Subcutaneous abdominal adipose tissue (tissue), 5 donors: ENCODE data around the gene MITF.

Source experiments
- H3K27ac ChIP-seq: one replicate; pipeline ENCODE4 v1.7.0; 2013; ENCODE audit warnings: low read depth, mild to moderate bottlenecking, inconsistent platforms, low read length, moderate library complexity
- H3K27me3 ChIP-seq, 5 donors: one replicate each; pipeline ENCODE4 v1.7.0; 2013; ENCODE audit warnings: low read length in 5 of 5, inconsistent platforms in 1 of 5; ENCODE audit not compliant: control insufficient read depth in 5 of 5, insufficient read depth in 4 of 5
- H3K36me3 ChIP-seq, 5 donors: one replicate each; pipeline ENCODE4 v1.7.0; 2013; ENCODE audit warnings: low read length in 5 of 5; ENCODE audit not compliant: control insufficient read depth in 5 of 5, insufficient read depth in 5 of 5
- H3K4me1 ChIP-seq, 5 donors: one replicate each; pipeline ENCODE4 v1.7.0; 2013; ENCODE audit warnings: low read length in 5 of 5, mild to moderate bottlenecking in 3 of 5, moderate library complexity in 1 of 5; ENCODE audit not compliant: control insufficient read depth in 5 of 5, insufficient read depth in 5 of 5
- H3K4me3 ChIP-seq, 5 donors: one replicate each; pipeline ENCODE4 v1.7.0; 2013; ENCODE audit warnings: low read length in 5 of 5, low read depth in 1 of 5
- H3K9ac ChIP-seq, 5 donors: one replicate each; pipeline ENCODE4 v1.7.0; 2013; ENCODE audit warnings: low read length in 5 of 5, mild to moderate bottlenecking in 4 of 5, moderate library complexity in 3 of 5
- H3K9me3 ChIP-seq, 5 donors: one replicate each; pipeline ENCODE4 v1.7.0; 2013; ENCODE audit warnings: low read length in 5 of 5; ENCODE audit not compliant: control insufficient read depth in 5 of 5
- donor health status: healthy.
- donor health status: healthy.
- donor health status: healthy.
- donor health status: healthy.
- donor health status: healthy.

The MITF gene

DNA sequence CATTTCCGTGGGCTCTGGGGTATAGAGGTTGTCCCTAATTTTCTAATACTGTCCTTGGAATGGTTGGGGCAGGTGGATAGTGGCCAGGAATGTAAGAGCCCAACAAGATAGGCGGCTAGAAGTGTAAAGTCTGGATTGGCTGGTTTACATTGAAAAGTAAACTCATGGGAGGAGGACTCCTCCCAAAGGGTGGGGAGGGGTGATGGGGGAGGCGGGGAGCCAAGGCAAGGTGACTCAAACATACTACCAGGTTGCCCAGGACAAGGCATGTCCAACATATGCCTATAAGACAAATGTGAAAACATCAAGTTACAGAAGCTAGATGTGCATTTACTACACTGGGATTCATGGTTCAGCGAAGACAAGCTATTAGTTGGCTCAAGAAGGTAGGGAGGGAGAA is 246.0 kb downstream of the MITF start:
- no peaks in the 10 kb centered on the region for H3K36me3 ChIP-seq
- no peaks in the 10 kb centered on the region for H3K4me1 ChIP-seq
- H3K9ac ChIP-seq, result no peak overlapping the region
- H3K27ac ChIP-seq, result no peak overlapping the region
- no peaks in the 10 kb centered on the region for H3K9me3 ChIP-seq
- no peak overlapping the region for H3K4me3 ChIP-seq
- H3K27me3 ChIP-seq, result no peaks in the 10 kb centered on the region

DNA sequence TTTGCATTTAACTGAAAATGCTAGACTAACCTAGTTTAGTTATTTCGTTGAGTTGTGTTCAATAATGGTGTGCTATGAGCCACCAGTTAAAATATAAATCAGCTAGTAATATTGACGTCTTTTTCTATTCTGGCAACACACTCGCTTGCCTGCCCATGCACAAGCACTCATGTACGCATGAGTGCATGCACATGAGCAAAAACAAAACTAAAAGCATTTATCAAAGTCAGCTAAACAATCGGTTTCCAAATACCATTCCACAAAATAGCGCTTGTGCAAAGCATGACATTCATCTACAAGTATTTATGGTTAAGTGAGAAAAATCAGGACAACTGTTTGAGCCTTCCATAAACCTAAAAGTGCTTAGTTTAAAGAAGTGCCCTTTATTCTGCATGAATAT is 247.2 kb downstream of the MITF start:
- no peak overlapping the region for H3K27ac ChIP-seq
- no peaks in the 10 kb centered on the region for H3K36me3 ChIP-seq
- no peaks in the 10 kb centered on the region for H3K4me1 ChIP-seq
- no peaks in the 10 kb centered on the region for H3K9me3 ChIP-seq
- no peaks in the 10 kb centered on the region for H3K27me3 ChIP-seq
- H3K9ac ChIP-seq, result no peak overlapping the region
- H3K4me3 ChIP-seq, result no peak overlapping the region

DNA sequence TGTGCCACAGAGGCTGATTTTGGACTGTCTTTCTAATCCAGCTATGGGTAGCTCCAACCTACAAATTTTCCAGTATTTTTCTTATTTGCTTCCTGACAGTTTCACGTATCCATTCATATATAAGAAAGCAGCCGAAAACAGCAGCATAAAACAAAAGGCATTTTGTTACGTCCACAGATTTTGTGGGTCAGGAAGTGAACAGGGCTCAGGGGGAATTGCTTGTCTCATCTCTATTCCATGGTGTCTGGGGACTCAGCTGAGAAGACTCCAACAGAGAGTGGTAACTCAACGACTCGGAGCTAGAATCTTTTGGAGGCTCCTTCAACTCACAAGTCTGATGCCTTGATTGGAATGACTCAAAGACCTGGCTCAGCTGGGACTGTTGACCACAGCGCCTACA is 248.6 kb downstream of the MITF start:
- Histone ChIP-seq H3K4me3 (no peak overlapping the region), H3K27me3 (no peaks in the 10 kb centered on the region), H3K4me1 (no peaks in the 10 kb centered on the region), H3K36me3 (no peaks in the 10 kb centered on the region), H3K9ac (no peak overlapping the region), H3K27ac (no peak overlapping the region), H3K9me3 (no peaks in the 10 kb centered on the region)

DNA sequence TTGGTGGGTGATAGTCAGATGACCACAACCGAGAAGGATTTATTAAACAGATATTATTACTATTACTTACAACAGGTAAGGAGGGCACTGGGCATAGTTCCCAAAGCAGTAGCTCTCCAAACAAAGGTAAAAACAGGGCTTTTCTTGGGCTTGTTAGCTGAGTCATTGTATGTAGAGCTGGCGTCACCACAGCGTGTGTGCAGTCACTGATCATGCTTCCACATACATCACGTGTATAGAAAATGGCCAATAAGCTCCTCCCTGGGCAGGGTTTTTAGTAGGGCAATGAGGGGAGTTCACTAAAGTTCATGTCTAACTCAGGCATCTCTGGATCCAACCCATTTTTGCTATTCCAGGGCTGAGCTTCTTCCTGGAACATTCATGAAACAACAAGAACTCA is 254.5 kb downstream of the MITF start:
- Histone ChIP-seq H3K36me3 (no peaks in the 10 kb centered on the region), H3K9ac (no peak overlapping the region), H3K27ac (no peak overlapping the region), H3K4me3 (no peak overlapping the region), H3K9me3 (no peaks in the 10 kb centered on the region), H3K27me3 (no peaks in the 10 kb centered on the region), H3K4me1 (peaks cover 0 to 6% (median 2%) of the 10 kb centered on the region in 5 donors)

DNA sequence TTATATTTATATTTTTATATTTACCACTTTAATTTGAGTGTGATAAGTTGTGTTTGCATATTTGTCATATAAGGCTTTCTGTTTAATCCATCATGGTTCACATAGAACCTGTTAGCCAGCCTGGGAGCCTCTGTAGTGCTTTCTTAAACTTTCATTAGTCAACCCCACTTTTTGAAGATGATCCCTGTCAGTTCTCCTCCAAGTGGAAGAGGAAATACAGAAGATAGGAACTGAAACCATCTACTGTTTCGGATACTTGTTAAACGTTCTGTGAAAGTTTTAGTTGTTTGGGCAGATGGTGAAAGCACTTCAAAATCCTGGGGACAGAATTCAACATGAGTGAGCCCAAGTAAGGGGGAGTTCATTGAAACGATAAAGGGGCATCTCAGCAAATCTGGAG is 255.7 kb downstream of the MITF start:
- no peak overlapping the region for H3K4me3 ChIP-seq
- no peaks in the 10 kb centered on the region for H3K27me3 ChIP-seq
- no peaks in the 10 kb centered on the region for H3K36me3 ChIP-seq
- no peak overlapping the region for H3K9ac ChIP-seq
- H3K4me1 ChIP-seq, result peaks cover 0 to 9% (median 8%) of the 10 kb centered on the region in 5 donors
- no peak overlapping the region for H3K27ac ChIP-seq
- H3K9me3 ChIP-seq, result no peaks in the 10 kb centered on the region

DNA sequence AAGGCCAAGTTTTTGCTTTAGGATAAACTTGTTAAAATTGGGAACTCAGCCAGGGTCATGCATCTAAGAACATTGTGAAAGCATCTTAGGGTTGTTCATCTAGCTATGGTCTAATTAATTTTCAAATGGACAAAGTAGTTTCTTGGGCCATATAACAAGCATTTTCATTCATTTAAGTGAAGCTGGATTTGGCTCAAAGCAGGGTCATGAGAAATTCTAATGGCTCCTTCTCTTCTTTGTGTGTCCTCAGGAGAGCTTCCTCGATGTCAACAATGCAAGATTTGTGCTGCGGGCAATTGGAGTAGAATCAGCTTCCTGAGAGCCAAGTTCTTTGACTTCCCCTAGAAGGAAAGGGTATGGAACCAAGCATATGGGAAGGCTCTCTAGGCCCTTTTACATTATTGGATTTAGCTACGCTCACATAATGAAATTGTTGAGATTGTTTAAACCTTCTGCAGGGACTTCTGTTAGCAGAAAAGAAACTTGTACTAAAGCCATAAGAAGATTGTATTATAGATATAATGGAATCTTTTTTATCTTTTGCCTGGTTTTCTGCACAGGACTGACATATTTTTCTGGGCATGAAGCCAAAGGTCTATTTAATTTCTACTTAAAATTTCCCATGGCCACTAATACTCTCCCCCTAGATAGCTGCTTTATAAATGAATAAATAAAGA is 258.5 kb downstream of the MITF start:
- H3K4me3 ChIP-seq, result no peak overlapping the region
- H3K4me1 ChIP-seq, result peaks cover 0 to 9% (median 8%) of the 10 kb centered on the region in 5 donors
- no peaks in the 10 kb centered on the region for H3K27me3 ChIP-seq
- peak overlapping the region in 1 of 5 donors; percentile 30 for H3K9ac ChIP-seq
- no peaks in the 10 kb centered on the region for H3K9me3 ChIP-seq
- H3K27ac ChIP-seq, result no peak overlapping the region
- no peaks in the 10 kb centered on the region for H3K36me3 ChIP-seq

DNA sequence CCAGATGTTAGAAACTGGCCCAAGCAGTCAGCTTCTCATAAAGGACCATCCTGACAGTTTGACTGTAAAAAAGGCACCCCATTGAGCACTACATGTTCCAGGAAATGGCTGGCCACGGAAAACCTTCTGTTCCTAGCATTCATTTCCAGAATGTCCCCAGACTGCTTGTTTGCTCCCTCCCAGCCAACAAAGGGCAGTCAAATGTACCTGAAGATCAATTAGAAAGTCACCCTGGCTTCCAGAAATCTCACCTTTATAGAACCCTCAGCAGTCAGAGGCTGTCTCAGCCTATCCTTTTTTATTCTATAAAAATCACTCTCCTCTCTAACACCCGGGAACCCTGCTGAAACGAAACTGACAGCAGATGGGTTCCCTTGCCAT is 259.5 kb downstream of the MITF start:
- peak overlapping the region; percentile 23 to 70 (median 59) for H3K4me3 ChIP-seq
- no peak overlapping the region for H3K27ac ChIP-seq
- H3K4me1 ChIP-seq, result peaks cover 0 to 9% (median 8%) of the 10 kb centered on the region in 5 donors
- peaks cover 0 to 3% (median 0%) of the 10 kb centered on the region in 5 donors for H3K9me3 ChIP-seq
- H3K36me3 ChIP-seq, result no peaks in the 10 kb centered on the region
- H3K9ac ChIP-seq, result peak overlapping the region in 4 of 5 donors; percentile 12 to 51 (median 39)
- no peaks in the 10 kb centered on the region for H3K27me3 ChIP-seq

DNA sequence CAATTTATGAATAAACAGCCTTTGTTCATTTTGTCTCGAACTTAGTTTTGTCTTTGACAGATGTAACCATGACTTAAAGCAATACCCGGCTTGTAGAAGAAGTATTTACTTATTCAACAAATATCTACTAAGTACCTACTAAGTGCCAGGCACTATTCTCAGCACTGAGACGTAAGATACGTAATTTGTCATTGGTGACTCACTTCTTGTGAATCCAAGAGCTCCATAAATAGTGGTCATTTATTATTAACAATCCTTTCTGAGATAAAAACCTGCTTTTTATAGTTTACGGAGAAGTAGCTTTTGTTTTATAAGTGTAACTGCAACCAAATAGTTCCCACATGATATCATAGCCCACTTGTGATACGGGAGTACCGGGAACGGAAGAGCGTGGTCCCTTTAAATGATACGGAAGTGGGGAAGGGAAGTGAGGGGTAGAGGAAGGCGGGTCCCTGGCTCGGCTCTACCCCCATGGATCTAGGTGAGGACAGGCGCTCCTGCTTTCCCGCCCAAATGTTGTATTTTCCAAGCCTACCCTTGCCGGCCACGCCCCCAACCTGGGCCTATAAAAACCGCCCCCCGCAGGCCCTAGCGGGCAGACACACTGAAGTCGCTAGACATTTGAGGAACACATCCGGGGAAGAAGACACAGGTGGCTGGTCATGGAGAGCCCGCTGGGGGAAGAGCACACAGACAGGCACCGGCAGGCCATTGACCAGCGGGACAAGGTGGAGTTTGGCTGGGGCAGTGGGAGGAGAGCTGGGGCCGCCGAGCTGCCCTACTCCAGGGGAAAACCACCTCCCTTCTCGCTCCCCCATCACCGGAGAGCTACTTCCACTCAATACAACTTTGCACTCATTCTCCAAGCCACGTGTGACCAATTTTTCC is 260.1 kb downstream of the MITF start, which contains the start of gene SAMMSON:
Gene SAMMSON (plus strand): TSS at position 594 of the 888 bp plus-strand sequence.
- Histone ChIP-seq H3K4me3 (peak within 1 kb of the TSS; percentile 23 to 70 (median 59)), H3K9ac (peak within 1 kb of the TSS in 4 of 5 donors; percentile 12 to 51 (median 39)), H3K9me3 (peaks cover 0 to 3% (median 0%) of the 10 kb centered on the region in 5 donors), H3K36me3 (no peaks in the 10 kb centered on the region), H3K27ac (no peak within 1 kb of the TSS), H3K27me3 (no peaks in the 10 kb centered on the region), H3K4me1 (peaks cover 0 to 9% (median 8%) of the 10 kb centered on the region in 5 donors)

DNA sequence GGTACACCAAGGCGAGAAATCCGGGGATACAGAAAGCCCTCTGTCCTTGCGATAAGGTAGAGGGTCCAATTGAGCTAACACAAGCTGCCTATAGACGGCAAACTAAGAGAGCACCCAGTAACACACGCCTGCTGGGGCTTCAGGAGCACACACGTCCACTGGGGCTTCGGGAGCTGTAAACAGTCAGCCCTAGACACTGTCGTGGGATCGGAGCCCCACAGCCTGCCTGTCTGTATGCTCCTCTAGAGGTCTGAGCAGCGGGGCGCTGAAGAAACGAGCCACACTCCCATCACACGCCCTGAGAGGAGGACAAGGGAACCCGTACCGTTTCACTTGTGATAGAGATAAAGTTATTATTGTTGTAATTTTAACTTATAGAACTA is 260.8 kb downstream of the MITF start:
- peaks cover 0 to 3% (median 0%) of the 10 kb centered on the region in 5 donors for H3K9me3 ChIP-seq
- H3K36me3 ChIP-seq, result no peaks in the 10 kb centered on the region
- no peak overlapping the region for H3K9ac ChIP-seq
- no peaks in the 10 kb centered on the region for H3K27me3 ChIP-seq
- no peak overlapping the region for H3K27ac ChIP-seq
- peak overlapping the region in 1 of 5 donors; percentile 65 for H3K4me3 ChIP-seq
- H3K4me1 ChIP-seq, result peaks cover 0 to 9% (median 8%) of the 10 kb centered on the region in 5 donors

DNA sequence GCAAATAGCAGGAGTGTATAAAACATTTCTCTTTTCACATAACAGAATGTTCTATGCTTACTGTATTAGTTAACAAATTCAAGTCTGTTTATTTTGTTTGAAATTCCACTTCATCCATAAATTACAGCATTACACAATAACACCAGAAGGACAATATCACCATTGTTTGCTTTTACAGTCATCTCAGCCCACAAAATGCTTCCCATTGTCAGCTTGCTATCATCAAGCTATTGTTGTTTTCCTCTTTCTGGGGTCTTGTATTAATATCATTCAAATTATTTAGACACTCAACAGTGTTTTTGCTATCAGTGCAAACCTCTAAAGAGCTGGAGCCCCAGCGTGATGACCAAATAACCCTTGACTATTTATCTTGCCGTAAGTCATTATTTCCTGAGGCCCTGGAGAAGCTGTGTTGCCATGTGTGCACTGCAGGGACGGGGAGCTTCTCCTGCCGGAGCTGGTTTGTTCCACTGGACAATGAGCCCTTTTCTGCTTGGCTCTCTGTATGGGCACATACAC is 261.4 kb downstream of the MITF start:
- H3K27ac ChIP-seq, result no peak overlapping the region
- no peak overlapping the region for H3K9ac ChIP-seq
- no peak overlapping the region for H3K4me3 ChIP-seq

More for the DNA sequence above, 261.4 kb downstream of the MITF start:
- H3K4me1 ChIP-seq, result peaks cover 0 to 9% (median 8%) of the 10 kb centered on the region in 5 donors
- no peaks in the 10 kb centered on the region for H3K27me3 ChIP-seq
- no peaks in the 10 kb centered on the region for H3K36me3 ChIP-seq
- peaks cover 0 to 3% (median 0%) of the 10 kb centered on the region in 5 donors for H3K9me3 ChIP-seq
